Omental fat pad (tissue), 4 donors: ENCODE data around the gene MYO1C. TPM values are rescaled to one million over a fixed set of nuclear protein-coding genes. Genes with fewer than 3 reads are reported as not detected.
"Not testable (repeated sequence)": the region's sequence is repeated elsewhere in the genome, so short reads cannot be mapped to it uniquely, and the experiment has no call there.

Experiments
- ATAC-seq: fragments of 150-250 bp; one replicate; pipeline ENCODE4 v1.9.1; 2016; ENCODE audit warnings: mild to moderate bottlenecking, moderate library complexity; ENCODE audit not compliant: low FRiP score
- DNase-seq: peaks from one replicate; pipeline ENCODE4 v3.0.0-alpha.2; 2019; ENCODE audit warnings: low spot score
- total RNA-seq, 4 donors: library from RNA; depleted of rRNA; stranded (reverse); fragments of >200 nt; gene quantifications; one replicate each; pipeline ENCODE4 v1.1.0, GENCODE V29; 2016
- TF ChIP-seq, protein P1 (sequence below), 3 donors: fragments of 450-650 bp; IDR thresholded peaks; one replicate each; pipeline ENCODE4 v1.5.1; 2016 to 2017; ENCODE audit warnings: antibody characterized with exemption in 3 of 3, mild to moderate bottlenecking in 3 of 3, moderate library complexity in 2 of 3

MYO1C gene
- total RNA-seq, 4 donors from 2014 or later: 194 to 367 (median 207) TPM

GRCh38 chr17:1420981-1421380, 71.5 kb downstream of the MYO1C start:
- TF ChIP-seq, protein P1, sequence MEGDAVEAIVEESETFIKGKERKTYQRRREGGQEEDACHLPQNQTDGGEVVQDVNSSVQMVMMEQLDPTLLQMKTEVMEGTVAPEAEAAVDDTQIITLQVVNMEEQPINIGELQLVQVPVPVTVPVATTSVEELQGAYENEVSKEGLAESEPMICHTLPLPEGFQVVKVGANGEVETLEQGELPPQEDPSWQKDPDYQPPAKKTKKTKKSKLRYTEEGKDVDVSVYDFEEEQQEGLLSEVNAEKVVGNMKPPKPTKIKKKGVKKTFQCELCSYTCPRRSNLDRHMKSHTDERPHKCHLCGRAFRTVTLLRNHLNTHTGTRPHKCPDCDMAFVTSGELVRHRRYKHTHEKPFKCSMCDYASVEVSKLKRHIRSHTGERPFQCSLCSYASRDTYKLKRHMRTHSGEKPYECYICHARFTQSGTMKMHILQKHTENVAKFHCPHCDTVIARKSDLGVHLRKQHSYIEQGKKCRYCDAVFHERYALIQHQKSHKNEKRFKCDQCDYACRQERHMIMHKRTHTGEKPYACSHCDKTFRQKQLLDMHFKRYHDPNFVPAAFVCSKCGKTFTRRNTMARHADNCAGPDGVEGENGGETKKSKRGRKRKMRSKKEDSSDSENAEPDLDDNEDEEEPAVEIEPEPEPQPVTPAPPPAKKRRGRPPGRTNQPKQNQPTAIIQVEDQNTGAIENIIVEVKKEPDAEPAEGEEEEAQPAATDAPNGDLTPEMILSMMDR (IDR thresholded peaks at IDR 0.05): no peak
- ATAC-seq (no peak), DNase-seq (no peak)

GRCh38 chr17:1420163-1420562, 72.3 kb downstream of the MYO1C start:
- ATAC-seq (no peak), DNase-seq (no peak)
- TF ChIP-seq, protein P1 (IDR thresholded peaks at IDR 0.05): no peak

DNA sequence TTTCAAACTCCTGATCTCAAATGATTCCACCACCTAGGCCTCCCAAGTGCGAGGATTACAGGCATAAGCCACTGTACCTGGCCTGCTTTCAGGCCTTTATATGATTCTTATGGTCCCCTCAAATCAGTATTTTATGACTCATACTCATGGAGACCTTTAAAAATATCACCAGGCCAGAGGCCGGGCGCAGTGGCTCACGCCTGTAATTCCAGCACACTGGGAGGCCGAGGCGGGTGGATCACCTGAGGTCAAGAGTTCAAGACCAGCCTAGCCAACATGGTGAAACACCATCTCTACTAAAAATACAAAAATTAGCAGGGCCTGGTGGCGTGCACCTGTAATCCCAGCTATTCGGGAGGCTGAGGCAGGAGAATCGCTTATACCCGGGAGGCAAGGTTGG, 74.0 kb downstream of the MYO1C start:
- DNase-seq, ATAC-seq: not testable (repeated sequence)

DNA sequence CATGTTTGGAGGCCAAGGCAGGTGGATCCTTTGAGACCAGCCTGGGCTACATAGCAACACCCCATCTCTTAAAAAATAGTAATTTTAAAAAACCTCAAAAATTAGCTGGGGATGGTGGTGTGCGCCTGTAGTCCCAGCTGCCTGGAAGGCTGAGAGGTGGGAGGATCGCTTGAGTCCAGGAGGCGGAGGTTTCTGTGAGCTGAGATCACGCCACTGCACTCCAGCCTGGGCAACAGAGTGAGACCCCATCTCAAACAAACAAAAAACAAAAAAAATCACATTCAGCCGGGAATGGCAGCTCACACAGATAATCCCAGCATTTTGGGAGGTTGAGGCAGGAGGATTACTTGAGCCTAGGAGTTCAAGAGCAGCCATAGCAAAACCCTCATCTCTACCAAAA, 76.1 kb downstream of the MYO1C start:
- TF ChIP-seq, protein P1 (IDR thresholded peaks at IDR 0.05): no peak
- DNase-seq (no peak), ATAC-seq (no peak)

DNA sequence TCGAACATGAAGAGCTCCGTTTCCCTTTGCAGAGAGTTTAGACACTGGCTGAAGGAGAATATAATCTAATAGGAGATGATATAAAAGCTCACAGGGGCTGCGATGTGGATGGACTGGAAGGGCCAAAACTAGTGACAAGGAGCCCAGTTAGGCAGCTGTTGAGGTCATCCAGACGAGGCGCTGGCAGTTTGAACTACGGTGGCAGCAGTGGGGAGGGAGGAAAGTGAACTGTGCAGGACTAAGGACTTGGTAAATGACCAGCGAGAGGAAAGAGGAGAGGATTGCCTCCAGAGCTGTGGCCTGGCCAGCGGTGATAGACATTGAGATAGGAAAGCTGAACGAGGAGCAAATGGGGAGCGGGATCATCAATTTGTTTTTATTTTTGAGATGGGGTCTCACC, 77.9 kb downstream of the MYO1C start:
- DNase-seq (no peak), ATAC-seq (no peak)
- TF ChIP-seq, protein P1 (IDR thresholded peaks at IDR 0.05): no peak

Other genes starting within 250 kb of the MYO1C start
- not detected for gene BHLHA9, start 222.2 kb downstream of the MYO1C start, total RNA-seq
- 100 to 1,000 TPM in 2 of 4 donors, 10 to 100 TPM in 2; 46.8 to 282 (median 105) TPM for gene TRARG1, start 213.0 kb downstream of the MYO1C start, total RNA-seq
- 100 to 1,000 TPM; 489 to 684 (median 635) TPM for gene YWHAE, start 92.5 kb downstream of the MYO1C start, total RNA-seq
- gene CRK, start 36.5 kb downstream of the MYO1C start, total RNA-seq: 100 to 1,000 TPM in 2 of 4 donors, 10 to 100 TPM in 2; 84.5 to 104 (median 95.7) TPM
- gene INPP5K, start 23.9 kb upstream of the MYO1C start, total RNA-seq: 100 to 1,000 TPM; 103 to 279 (median 153) TPM
- 10 to 100 TPM; 27.6 to 49.7 (median 33.7) TPM for gene PITPNA, start 70.1 kb upstream of the MYO1C start, total RNA-seq
- gene SLC43A2, start 136.1 kb upstream of the MYO1C start, total RNA-seq: 10 to 100 TPM; 21.0 to 39.9 (median 23.1) TPM
- gene SCARF1, start 153.0 kb upstream of the MYO1C start, total RNA-seq: 10 to 100 TPM in 3 of 4 donors, 1 to 10 TPM in 1; 7.2 to 43.0 (median 18.8) TPM
- 10 to 100 TPM; 26.5 to 60.5 (median 35.6) TPM for gene RILP, start 157.2 kb upstream of the MYO1C start, total RNA-seq
- gene PRPF8, start 192.2 kb upstream of the MYO1C start, total RNA-seq: 100 to 1,000 TPM; 146 to 215 (median 183) TPM
- 10 to 100 TPM in 3 of 4 donors, 1 to 10 TPM in 1; 7.1 to 16.5 (median 11.4) TPM for gene TLCD2, start 217.7 kb upstream of the MYO1C start, total RNA-seq
- 10 to 100 TPM; 39.2 to 71.1 (median 49.8) TPM for gene WDR81, start 232.0 kb upstream of the MYO1C start, total RNA-seq